ENCODE data around the gene NAALADL2. TPM values are rescaled to one million over a fixed set of nuclear protein-coding genes. Genes with fewer than 3 reads are reported as not detected.

NAALADL2 gene
- total and polyA plus RNA-seq, 2 donors (not counting 1 experiment from before 2014, with no cell fraction given), result not detected

- no peak overlapping the region for H3K4me2 ChIP-seq (replicated peaks; ENCODE audit: low read depth, low read length, poor library complexity, severe bottlenecking)
- no peak for DNase-seq
- ATAC-seq (ENCODE audit: low read depth), result no peak
- H3K4me3 ChIP-seq (ENCODE audit: control extremely low read depth in 1 of 5, extremely low read depth in 1 of 5, insufficient read depth in 1 of 5, low read depth in 2 of 5, low read length in 4 of 5), result no peak overlapping the region
- H3K4me1 Mint-ChIP-seq, result no peaks in the 10 kb centered on the region
- no peaks in the 10 kb centered on the region for H3K4me1 ChIP-seq (ENCODE audit: control insufficient read depth in 2 of 2, insufficient read depth in 2 of 2, low read length in 2 of 2)
- no peaks in the 10 kb centered on the region for H3K36me3 ChIP-seq (replicated peaks in 1 of 2; ENCODE audit: control extremely low read depth in 1 of 2, control insufficient read depth in 1 of 2, extremely low read depth in 1 of 2, insufficient read depth in 2 of 2, low read length in 1 of 2)
- intact Hi-C loops (cut with micrococcal nuclease), result no loop called here
- ChIA-PET POLR2A (no interaction called here), CTCF (no interaction called here)
- H3K9me3 Mint-ChIP-seq (ENCODE audit: insufficient read depth), result no peaks in the 10 kb centered on the region
- no peak overlapping the region for H2AFZ ChIP-seq (ENCODE audit: insufficient read depth, low read depth, low read length, poor library complexity, severe bottlenecking)
- no peak overlapping the region for H3K4me3 Mint-ChIP-seq
- no peak overlapping the region for H3K27ac ChIP-seq (ENCODE audit: low read length in 2 of 2)
- H3K79me2 ChIP-seq (ENCODE audit: control insufficient read depth, insufficient read depth, low read length), result no peaks in the 10 kb centered on the region
- H3K9me3 ChIP-seq (ENCODE audit: control extremely low read depth in 1 of 3, control insufficient read depth in 2 of 3, insufficient read depth in 1 of 3, low read length in 2 of 3), result no peaks in the 10 kb centered on the region
- no peak for TF ChIP-seq EZH2 (IDR thresholded peaks at IDR 0.05; ENCODE audit: borderline replicate concordance, insufficient read depth, low read depth, low read length, poor library complexity, severe bottlenecking)
- no peaks in the 10 kb centered on the region for H3K27me3 ChIP-seq (replicated peaks in 1 of 4; ENCODE audit: control extremely low read depth in 1 of 4, control insufficient read depth in 3 of 4, insufficient read depth in 4 of 4, low read length in 3 of 4)
- no peak overlapping the region for H3K9ac ChIP-seq (ENCODE audit: low read length)
- H3K27ac Mint-ChIP-seq, result no peak overlapping the region
- no peaks in the 10 kb centered on the region for H4K20me1 ChIP-seq (ENCODE audit: control insufficient read depth, insufficient read depth, low read length, poor library complexity, severe bottlenecking)
- WGBS (ENCODE audit: insufficient coverage), result no CpG with 5 or more reads among the region's 2 CpGs
- H3K27me3 Mint-ChIP-seq, result no peaks in the 10 kb centered on the region
Observed at GRCh38 chr3:175335229-175335628, 476.1 kb downstream of the NAALADL2 start.

DNA sequence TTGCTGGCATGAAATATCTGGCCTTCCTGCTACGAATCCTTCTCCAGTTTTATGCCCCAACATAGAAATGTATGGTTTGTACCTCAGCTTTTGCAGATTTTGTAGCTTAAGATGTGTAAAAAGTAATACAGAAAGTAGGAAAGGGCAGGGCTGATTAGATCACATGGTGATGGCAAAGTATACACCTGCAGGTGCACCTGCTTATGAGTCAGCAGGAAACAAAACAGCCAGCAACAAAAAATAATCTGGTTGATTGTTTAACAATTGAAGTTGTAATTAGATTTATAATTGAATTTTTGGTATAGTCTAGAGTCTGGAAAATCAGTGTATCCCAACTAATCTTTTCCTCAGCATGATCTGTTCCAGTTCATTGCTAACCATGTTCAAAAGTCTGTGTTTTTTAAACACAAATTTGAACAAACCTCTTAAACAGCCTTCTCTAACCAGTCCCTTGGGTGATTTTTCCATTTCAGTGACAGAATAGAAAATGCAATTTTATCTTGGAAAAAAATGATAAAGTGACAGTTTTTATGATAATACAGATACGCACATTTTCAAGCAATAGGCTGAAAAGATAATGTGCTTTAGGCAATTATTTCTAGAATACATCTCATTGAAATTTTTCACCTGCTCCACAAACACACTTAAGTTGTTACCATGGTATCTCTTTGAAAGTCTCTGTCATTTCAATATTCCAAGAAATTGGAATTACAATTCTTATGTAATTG, 477.4 kb downstream of the NAALADL2 start:
- Mint-ChIP-seq H3K4me1 (no peaks in the 10 kb centered on the region), H3K4me3 (no peak overlapping the region), H3K27me3 (no peaks in the 10 kb centered on the region), H3K27ac (no peak overlapping the region), H3K9me3 (ENCODE audit: insufficient read depth) (no peaks in the 10 kb centered on the region)
- no peaks in the 10 kb centered on the region for H3K9me3 ChIP-seq (ENCODE audit: control extremely low read depth in 1 of 3, control insufficient read depth in 2 of 3, insufficient read depth in 1 of 3, low read length in 2 of 3)
- no CpG with 5 or more reads among the region's 2 CpGs for WGBS (ENCODE audit: insufficient coverage)
- TF ChIP-seq EZH2 (IDR thresholded peaks at IDR 0.05; ENCODE audit: borderline replicate concordance, insufficient read depth, low read depth, low read length, poor library complexity, severe bottlenecking) (no peak), CTCF (IDR thresholded peaks at IDR 0.05) (no peak)
- H3K27ac ChIP-seq (ENCODE audit: low read length in 2 of 2), result no peak overlapping the region
- intact Hi-C loops (cut with micrococcal nuclease), result no loop called here
- ChIA-PET POLR2A (no interaction called here), CTCF (no interaction called here)
- no peak overlapping the region for H3K4me3 ChIP-seq (ENCODE audit: control extremely low read depth in 1 of 5, extremely low read depth in 1 of 5, insufficient read depth in 1 of 5, low read depth in 2 of 5, low read length in 4 of 5)
- H3K4me1 ChIP-seq (ENCODE audit: control insufficient read depth in 2 of 2, insufficient read depth in 2 of 2, low read length in 2 of 2), result no peaks in the 10 kb centered on the region
- no peak overlapping the region for H2AFZ ChIP-seq (ENCODE audit: insufficient read depth, low read depth, low read length, poor library complexity, severe bottlenecking)
- H3K36me3 ChIP-seq (replicated peaks in 1 of 2; ENCODE audit: control extremely low read depth in 1 of 2, control insufficient read depth in 1 of 2, extremely low read depth in 1 of 2, insufficient read depth in 2 of 2, low read length in 1 of 2), result no peaks in the 10 kb centered on the region
- no peaks in the 10 kb centered on the region for H4K20me1 ChIP-seq (ENCODE audit: control insufficient read depth, insufficient read depth, low read length, poor library complexity, severe bottlenecking)
- H3K9ac ChIP-seq (ENCODE audit: low read length), result no peak overlapping the region
- no peak for DNase-seq
- no peaks in the 10 kb centered on the region for H3K27me3 ChIP-seq (replicated peaks in 1 of 4; ENCODE audit: control extremely low read depth in 1 of 4, control insufficient read depth in 3 of 4, insufficient read depth in 4 of 4, low read length in 3 of 4)
- no peak for ATAC-seq (ENCODE audit: low read depth)
- no peaks in the 10 kb centered on the region for H3K79me2 ChIP-seq (ENCODE audit: control insufficient read depth, insufficient read depth, low read length)
- H3K4me2 ChIP-seq (replicated peaks; ENCODE audit: low read depth, low read length, poor library complexity, severe bottlenecking), result no peak overlapping the region

Measured in B cell (primary cell).